Measurements from ENCODE around the gene LRRC8D. TPM values are rescaled to one million over a fixed set of nuclear protein-coding genes. Genes with fewer than 3 reads are reported as not detected.

The LRRC8D gene
- total and polyA plus RNA-seq, 9 of the 15 experiments (the other 6 are each of a cell fraction or from before 2014, with no cell fraction given): 3.4 to 53.9 (median 15.9) TPM

- TF ChIP-seq RREB1 (CRISPR knock-in tag; IDR thresholded peaks at IDR 0.05): no peak
- no peak for TF ChIP-seq ZNF174 (CRISPR knock-in tag; IDR thresholded peaks at IDR 0.05)
- TF ChIP-seq CHD7 (IDR thresholded peaks at IDR 0.05; ENCODE audit: low read depth, low read length): no peak
- no peak for TF ChIP-seq MLX (CRISPR knock-in tag; conservative IDR thresholded peaks at IDR 0.05)
- TF ChIP-seq KAT2B (IDR thresholded peaks at IDR 0.05; ENCODE audit: low read depth, low read length): no peak
- TF ChIP-seq TEAD4 (IDR thresholded peaks at IDR 0.05; ENCODE audit: low read length): no peak
- TF ChIP-seq TEAD4 (CRISPR knock-in tag; IDR thresholded peaks at IDR 0.05; ENCODE audit: borderline replicate concordance): no peak
- no peak for TF ChIP-seq MXD1 (CRISPR knock-in tag; IDR thresholded peaks at IDR 0.05; ENCODE audit: borderline replicate concordance, poor library complexity, severe bottlenecking)
Measured at GRCh38 chr1:89941110-89941766, 120.4 kb downstream of the LRRC8D start (continued).
